ENCODE results near the gene SFSWAP.
"Not testable (repeated sequence)": the region's sequence is repeated elsewhere in the genome, so short reads cannot be mapped to it uniquely, and the experiment has no call there.

Gene SFSWAP

GRCh38 chr12:131704509-131704908 is 6.4 kb upstream of the SFSWAP start:
- no peak for DNase-seq

GRCh38 chr12:131706709-131707108 is 4.2 kb upstream of the SFSWAP start:
- not testable (repeated sequence) for DNase-seq

GRCh38 chr12:131709226-131709625 is 1.7 kb upstream of the SFSWAP start:
- DNase-seq: no peak

- DNase-seq: no peak
Observed at GRCh38 chr12:131711551-131712205, 788 bp downstream of the SFSWAP start.

GRCh38 chr12:131713349-131713748 is 2.5 kb downstream of the SFSWAP start:
- DNase-seq: no peak

GRCh38 chr12:131714759-131715158 is 3.9 kb downstream of the SFSWAP start:
- no peak for DNase-seq

GRCh38 chr12:131716282-131716681 is 5.4 kb downstream of the SFSWAP start:
- DNase-seq: no peak

GRCh38 chr12:131720241-131720640 is 9.4 kb downstream of the SFSWAP start:
- DNase-seq: no peak

GRCh38 chr12:131720921-131721320 is 10.0 kb downstream of the SFSWAP start:
- DNase-seq: no peak

GRCh38 chr12:131721548-131721947 is 10.7 kb downstream of the SFSWAP start:
- DNase-seq: no peak

GRCh38 chr12:131723532-131723931 is 12.6 kb downstream of the SFSWAP start:
- no peak for DNase-seq

GRCh38 chr12:131724534-131724933 is 13.6 kb downstream of the SFSWAP start:
- no peak for DNase-seq

GRCh38 chr12:131725503-131725902 is 14.6 kb downstream of the SFSWAP start:
- no peak for DNase-seq

- DNase-seq: no peak
Observed at GRCh38 chr12:131728720-131729119, 17.8 kb downstream of the SFSWAP start.

GRCh38 chr12:131729254-131729955 is 18.5 kb downstream of the SFSWAP start:
- no peak for DNase-seq

- DNase-seq: no peak
Observed at GRCh38 chr12:131732996-131733615, 22.2 kb downstream of the SFSWAP start.

- no peak for DNase-seq
Observed at GRCh38 chr12:131733874-131734273, 23.0 kb downstream of the SFSWAP start.

GRCh38 chr12:131734336-131735152 is 23.7 kb downstream of the SFSWAP start:
- DNase-seq: no peak

GRCh38 chr12:131735153-131735456 is 24.2 kb downstream of the SFSWAP start:
- DNase-seq: no peak

GRCh38 chr12:131735476-131736445 is 24.9 kb downstream of the SFSWAP start:
- no peak for DNase-seq

GRCh38 chr12:131736446-131737149 is 25.7 kb downstream of the SFSWAP start:
- no peak for DNase-seq

All from CD4-positive, alpha-beta T cell treated with Interferon gamma for 1 hour (primary cell).